Activated T-helper 1 cell treated with Interleukin-2 at 50 U/mL for 16 hours (primary cell): Measurements from ENCODE around the gene DTX1.
"Not testable (repeated sequence)": the region's sequence is repeated elsewhere in the genome, so short reads cannot be mapped to it uniquely, and the experiment has no call there.

Experiments used
- DNase-seq: peaks from one replicate; pipeline ENCODE4 v3.0.0-alpha.2; 2020; ENCODE audit warnings: low read depth

DTX1 gene

GRCh38 chr12:113136990-113137511, 80.5 kb downstream of the DTX1 start:
- no peak for DNase-seq

GRCh38 chr12:113137861-113138783, 81.6 kb downstream of the DTX1 start:
- DNase-seq = no peak

- no peak for DNase-seq
Observed at GRCh38 chr12:113138826-113139225, 82.3 kb downstream of the DTX1 start.

- DNase-seq = no peak
Observed at GRCh38 chr12:113140706-113141105, 84.2 kb downstream of the DTX1 start.

GRCh38 chr12:113141716-113142115, 85.2 kb downstream of the DTX1 start:
- not testable (repeated sequence) for DNase-seq

- DNase-seq = no peak
Observed at GRCh38 chr12:113142173-113142885, 85.8 kb downstream of the DTX1 start.

- no peak for DNase-seq
Observed at GRCh38 chr12:113142886-113143332, 86.4 kb downstream of the DTX1 start.

- DNase-seq = no peak
Observed at GRCh38 chr12:113143959-113144358, 87.4 kb downstream of the DTX1 start.

- DNase-seq = no peak
Observed at GRCh38 chr12:113144806-113145205, 88.3 kb downstream of the DTX1 start.

- DNase-seq = no peak
Observed at GRCh38 chr12:113145720-113146551, 89.4 kb downstream of the DTX1 start.

- no peak for DNase-seq
Observed at GRCh38 chr12:113146999-113147398, 90.5 kb downstream of the DTX1 start.
